Stomach smooth muscle (tissue), 2 donors: Measurements from ENCODE around the gene MRRF.

Source experiments
- H3K27ac ChIP-seq: one replicate; pipeline ENCODE4 v1.7.0; 2013; ENCODE audit warnings: mild to moderate bottlenecking, low read length, inconsistent platforms
- H3K27me3 ChIP-seq, 2 donors: one replicate each; pipeline ENCODE4 v1.7.0; 2013; ENCODE audit warnings: low read length in 2 of 2; ENCODE audit not compliant: insufficient read depth in 2 of 2, control insufficient read depth in 1 of 2
- H3K36me3 ChIP-seq, 2 donors: one replicate each; pipeline ENCODE4 v1.7.0; 2013; ENCODE audit warnings: low read length in 2 of 2; ENCODE audit not compliant: control insufficient read depth in 2 of 2, insufficient read depth in 2 of 2
- H3K4me1 ChIP-seq: one replicate; pipeline ENCODE4 v1.7.0; 2013; ENCODE audit warnings: low read length; ENCODE audit not compliant: control insufficient read depth, insufficient read depth
- H3K4me3 ChIP-seq, 2 donors: one replicate each; pipeline ENCODE4 v1.7.0; 2013; ENCODE audit warnings: low read length in 2 of 2
- H3K9ac ChIP-seq, 2 donors: one replicate each; pipeline ENCODE4 v1.7.0; 2013; ENCODE audit warnings: low read length in 2 of 2, mild to moderate bottlenecking in 1 of 2
- H3K9me3 ChIP-seq, 2 donors: one replicate each; pipeline ENCODE4 v1.7.0; 2013; ENCODE audit warnings: low read length in 2 of 2; ENCODE audit not compliant: control insufficient read depth in 2 of 2
- donor health status: healthy.
- donor health status: Pancreatic carcinoma.

MRRF gene

GRCh38 chr9:122379340-122379739, 114.7 kb downstream of the MRRF start:
- H3K36me3 ChIP-seq, result peaks cover 10 to 15% of the 10 kb centered on the region in 2 donors
- H3K4me1 ChIP-seq, result peaks cover 41% of the 10 kb centered on the region
- H3K4me3 ChIP-seq, result no peak overlapping the region
- peaks cover 2 to 5% of the 10 kb centered on the region in 2 donors for H3K9me3 ChIP-seq
- H3K9ac ChIP-seq, result no peak overlapping the region
- H3K27me3 ChIP-seq, result no peaks in the 10 kb centered on the region
- H3K27ac ChIP-seq, result no peak overlapping the region

GRCh38 chr9:122380293-122380692, 115.6 kb downstream of the MRRF start:
- peaks cover 32% of the 10 kb centered on the region for H3K4me1 ChIP-seq
- peaks cover 10 to 19% of the 10 kb centered on the region in 2 donors for H3K36me3 ChIP-seq
- no peak overlapping the region for H3K27ac ChIP-seq
- peaks cover 2 to 5% of the 10 kb centered on the region in 2 donors for H3K9me3 ChIP-seq
- no peak overlapping the region for H3K4me3 ChIP-seq
- H3K27me3 ChIP-seq, result no peaks in the 10 kb centered on the region
- no peak overlapping the region for H3K9ac ChIP-seq
